GM10847 (cell line): ENCODE measurements around the gene TMEM38A.

Source experiments
- POLR2A ChIP-seq: IDR thresholded peaks from 2 replicates; pipeline ENCODE4 v1.6.1; 2011; ENCODE audit not compliant: insufficient read length; ENCODE audit errors: extremely low read depth

Gene TMEM38A

GRCh38 chr19:16660763-16661479 is at the start of gene TMEM38A:
TMEM38A (plus strand) TSS chr19:16661139; CDS start chr19:16661218, 79 bp downstream.
- peak; percentile 28 for TF ChIP-seq POLR2A

- no peak for TF ChIP-seq POLR2A
Measured at GRCh38 chr19:16612636-16613035, 48.3 kb upstream of the TMEM38A start.

GRCh38 chr19:16613841-16614240 is 47.1 kb upstream of the TMEM38A start:
- no peak for TF ChIP-seq POLR2A

GRCh38 chr19:16614941-16615340 is 46.0 kb upstream of the TMEM38A start:
- TF ChIP-seq POLR2A: no peak

GRCh38 chr19:16615808-16616207 is 45.1 kb upstream of the TMEM38A start:
- TF ChIP-seq POLR2A: no peak

GRCh38 chr19:16618248-16618647 is 42.7 kb upstream of the TMEM38A start:
- no peak for TF ChIP-seq POLR2A

- no peak for TF ChIP-seq POLR2A
Measured at GRCh38 chr19:16619457-16619856, 41.5 kb upstream of the TMEM38A start.

- no peak for TF ChIP-seq POLR2A
Measured at GRCh38 chr19:16620018-16620417, 40.9 kb upstream of the TMEM38A start.

GRCh38 chr19:16620584-16620983 is 40.4 kb upstream of the TMEM38A start:
- TF ChIP-seq POLR2A: no peak

GRCh38 chr19:16621165-16621800 is 39.7 kb upstream of the TMEM38A start:
- TF ChIP-seq POLR2A: no peak

GRCh38 chr19:16623066-16623465 is 37.9 kb upstream of the TMEM38A start:
- TF ChIP-seq POLR2A: no peak

- TF ChIP-seq POLR2A: no peak
Measured at GRCh38 chr19:16623576-16623975, 37.4 kb upstream of the TMEM38A start.

GRCh38 chr19:16624236-16624635 is 36.7 kb upstream of the TMEM38A start:
- no peak for TF ChIP-seq POLR2A

GRCh38 chr19:16625163-16625958 is 35.6 kb upstream of the TMEM38A start:
- no peak for TF ChIP-seq POLR2A

- TF ChIP-seq POLR2A: no peak
Measured at GRCh38 chr19:16626796-16627192, 34.1 kb upstream of the TMEM38A start.
